ENCODE measurements around the gene SUCLG2. TPM values are rescaled to one million over a fixed set of nuclear protein-coding genes. Genes with fewer than 3 reads are reported as not detected.

SUCLG2 gene
- total and polyA plus RNA-seq, 2 experiments from 2014 or later, result 49.9 TPM

DNA sequence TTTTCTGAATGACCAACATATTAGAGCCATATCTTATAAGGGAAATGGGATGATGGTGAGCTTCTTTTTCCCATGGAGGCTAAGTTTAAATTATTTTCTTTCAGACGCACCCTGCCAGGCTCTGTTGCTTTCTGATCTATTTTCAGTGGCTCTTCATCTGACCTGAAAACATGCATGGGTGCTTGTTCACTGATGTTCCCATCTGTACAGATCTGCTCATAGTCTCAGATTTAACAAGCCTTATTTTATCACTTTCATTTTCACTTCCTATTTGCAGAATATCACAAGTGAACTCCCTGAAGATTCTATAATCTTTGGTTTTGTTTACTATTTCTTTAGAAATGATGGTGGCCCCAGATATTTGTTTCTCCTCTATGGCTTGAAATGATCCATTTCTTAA is 31.1 kb upstream of the SUCLG2 start:
- Histone ChIP-seq H3K36me3 (ENCODE audit: low read depth) (no peaks in the 10 kb centered on the region), H3K79me2 (ENCODE audit: insufficient read depth) (no peaks in the 10 kb centered on the region), H3K27me3 (replicated peaks; ENCODE audit: insufficient read depth) (no peaks in the 10 kb centered on the region), H4K20me1 (ENCODE audit: insufficient read depth) (no peaks in the 10 kb centered on the region), H3K4me1 (ENCODE audit: insufficient read depth) (no peaks in the 10 kb centered on the region), H3K4me3 (no peak overlapping the region), H2AFZ (no peak overlapping the region), H3K4me2 (ENCODE audit: unreplicated experiment) (no peak overlapping the region), H3F3A (ENCODE audit: insufficient read depth) (no peaks in the 10 kb centered on the region), H3K9ac (no peak overlapping the region), H3K9me2 (ENCODE audit: insufficient read depth) (no peaks in the 10 kb centered on the region), H3K9me3 (ENCODE audit: low read depth) (no peaks in the 10 kb centered on the region), H3K27ac (no peak overlapping the region)
- DNase-seq, result no peak
- no peak for TF ChIP-seq EZH2phosphoT487 (IDR thresholded peaks at IDR 0.05; ENCODE audit: insufficient read depth, low read depth)
- no peak for TF ChIP-seq EZH2 (IDR thresholded peaks at IDR 0.05; ENCODE audit: insufficient read depth, poor library complexity, severe bottlenecking)
- 15 to 47% methylated on average over 1 of the region's 1 CpG for WGBS, 2 experiments (ENCODE audit: low coverage in 1 of 2, low lambda C conversion rate in 2 of 2, missing lambda C conversion rate in 2 of 2)
- in situ Hi-C loops (cut with MboI), result no loop called here

- Histone ChIP-seq H3K36me3 (ENCODE audit: low read depth) (no peaks in the 10 kb centered on the region), H3K27me3 (replicated peaks; ENCODE audit: insufficient read depth) (no peaks in the 10 kb centered on the region), H3K27ac (no peak overlapping the region), H3K4me3 (no peak overlapping the region), H3K9me3 (ENCODE audit: low read depth) (no peaks in the 10 kb centered on the region), H3K79me2 (ENCODE audit: insufficient read depth) (no peaks in the 10 kb centered on the region), H3F3A (ENCODE audit: insufficient read depth) (no peaks in the 10 kb centered on the region), H4K20me1 (ENCODE audit: insufficient read depth) (no peaks in the 10 kb centered on the region), H3K4me1 (ENCODE audit: insufficient read depth) (no peaks in the 10 kb centered on the region), H3K9ac (no peak overlapping the region), H3K9me2 (ENCODE audit: insufficient read depth) (no peaks in the 10 kb centered on the region), H2AFZ (no peak overlapping the region), H3K4me2 (ENCODE audit: unreplicated experiment) (no peak overlapping the region)
- no peak for TF ChIP-seq EZH2 (IDR thresholded peaks at IDR 0.05; ENCODE audit: insufficient read depth, poor library complexity, severe bottlenecking)
- TF ChIP-seq EZH2phosphoT487 (IDR thresholded peaks at IDR 0.05; ENCODE audit: insufficient read depth, low read depth), result no peak
- in situ Hi-C loops (cut with MboI), result no loop called here
- 89% methylated on average over 3 of the region's 3 CpGs for WGBS, 2 experiments (ENCODE audit: low coverage in 1 of 2, low lambda C conversion rate in 2 of 2, missing lambda C conversion rate in 2 of 2)
- no peak for DNase-seq
These were observed 29.8 kb upstream of the SUCLG2 start for GRCh38 chr3:67684211-67684610.

DNA sequence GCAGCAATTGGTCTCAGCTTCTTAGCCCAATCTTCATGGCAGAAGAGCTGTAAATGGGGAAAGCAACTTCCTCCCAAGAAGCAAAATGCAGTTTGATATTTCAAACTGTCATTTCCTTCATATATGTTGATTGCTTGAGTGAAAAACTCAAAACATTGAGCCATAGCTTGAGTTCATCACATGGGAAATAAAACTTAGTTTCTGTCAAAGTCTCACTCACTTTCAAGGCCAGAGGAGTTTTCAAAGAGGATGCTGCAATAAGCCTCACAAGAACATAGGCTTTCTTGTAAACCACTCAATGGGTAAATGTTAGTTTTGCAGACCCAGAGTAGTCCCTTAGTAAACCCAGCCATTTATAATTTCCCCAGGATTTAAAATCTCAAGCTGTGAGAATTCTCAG is 29.1 kb upstream of the SUCLG2 start:
- no peak for DNase-seq
- no peaks in the 10 kb centered on the region for H3K4me1 ChIP-seq (ENCODE audit: insufficient read depth)
- no peak overlapping the region for H3K4me2 ChIP-seq (ENCODE audit: unreplicated experiment)
- no peaks in the 10 kb centered on the region for H3K36me3 ChIP-seq (ENCODE audit: low read depth)
- no peak overlapping the region for H3K4me3 ChIP-seq
- H3K27ac ChIP-seq, result no peak overlapping the region
- no peaks in the 10 kb centered on the region for H3K9me3 ChIP-seq (ENCODE audit: low read depth)
- TF ChIP-seq EZH2 (IDR thresholded peaks at IDR 0.05; ENCODE audit: insufficient read depth, poor library complexity, severe bottlenecking), result no peak
- TF ChIP-seq EZH2phosphoT487 (IDR thresholded peaks at IDR 0.05; ENCODE audit: insufficient read depth, low read depth), result no peak
- no peaks in the 10 kb centered on the region for H4K20me1 ChIP-seq (ENCODE audit: insufficient read depth)
- H2AFZ ChIP-seq, result no peak overlapping the region
- no peaks in the 10 kb centered on the region for H3K79me2 ChIP-seq (ENCODE audit: insufficient read depth)
- in situ Hi-C loops (cut with MboI), result no loop called here
- H3F3A ChIP-seq (ENCODE audit: insufficient read depth), result no peaks in the 10 kb centered on the region
- H3K9me2 ChIP-seq (ENCODE audit: insufficient read depth), result no peaks in the 10 kb centered on the region
- no peak overlapping the region for H3K9ac ChIP-seq
- H3K27me3 ChIP-seq (replicated peaks; ENCODE audit: insufficient read depth), result no peaks in the 10 kb centered on the region

- no peaks in the 10 kb centered on the region for H4K20me1 ChIP-seq (ENCODE audit: insufficient read depth)
- H3K9ac ChIP-seq, result no peak overlapping the region
- H3K4me3 ChIP-seq, result no peak overlapping the region
- no peak overlapping the region for H3K27ac ChIP-seq
- no peaks in the 10 kb centered on the region for H3K9me3 ChIP-seq (ENCODE audit: low read depth)
- H3F3A ChIP-seq (ENCODE audit: insufficient read depth), result no peaks in the 10 kb centered on the region
- no peaks in the 10 kb centered on the region for H3K4me1 ChIP-seq (ENCODE audit: insufficient read depth)
- in situ Hi-C loops (cut with MboI), result no loop called here
- H3K27me3 ChIP-seq (replicated peaks; ENCODE audit: insufficient read depth), result no peaks in the 10 kb centered on the region
- TF ChIP-seq EZH2 (IDR thresholded peaks at IDR 0.05; ENCODE audit: insufficient read depth, poor library complexity, severe bottlenecking) (no peak), EZH2phosphoT487 (IDR thresholded peaks at IDR 0.05; ENCODE audit: insufficient read depth, low read depth) (no peak)
- H3K4me2 ChIP-seq (ENCODE audit: unreplicated experiment), result no peak overlapping the region
- DNase-seq, result no peak
- no peaks in the 10 kb centered on the region for H3K79me2 ChIP-seq (ENCODE audit: insufficient read depth)
- no peaks in the 10 kb centered on the region for H3K9me2 ChIP-seq (ENCODE audit: insufficient read depth)
- H3K36me3 ChIP-seq (ENCODE audit: low read depth), result no peaks in the 10 kb centered on the region
- no peak overlapping the region for H2AFZ ChIP-seq
These were observed 24.3 kb upstream of the SUCLG2 start for GRCh38 chr3:67678665-67679064.

DNA sequence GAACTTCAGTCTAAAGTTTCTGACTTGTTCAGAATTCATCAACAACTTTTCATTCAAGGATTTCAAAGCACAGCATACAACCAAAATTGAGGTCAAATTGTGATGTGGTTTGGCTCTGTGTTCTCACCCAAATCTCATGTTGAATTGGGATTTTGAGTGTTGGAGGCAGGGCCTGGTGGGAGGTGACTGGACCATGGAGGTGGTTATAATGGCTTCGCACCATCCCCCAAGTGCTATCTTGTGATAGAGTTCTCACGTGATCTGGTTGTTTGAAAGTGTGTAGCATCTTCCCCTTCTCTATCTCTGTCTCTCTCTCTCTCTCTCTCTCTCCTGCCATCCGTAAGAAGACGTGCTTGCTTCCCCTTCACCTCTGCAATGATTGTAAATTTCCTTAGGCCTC is 19.6 kb upstream of the SUCLG2 start:
- no peak for DNase-seq
- Histone ChIP-seq H3K4me1 (ENCODE audit: insufficient read depth) (no peaks in the 10 kb centered on the region), H3K27me3 (replicated peaks; ENCODE audit: insufficient read depth) (no peaks in the 10 kb centered on the region), H3K27ac (no peak overlapping the region), H3K36me3 (ENCODE audit: low read depth) (no peaks in the 10 kb centered on the region), H3K9ac (no peak overlapping the region), H2AFZ (no peak overlapping the region), H3K4me2 (ENCODE audit: unreplicated experiment) (no peak overlapping the region), H3K9me2 (ENCODE audit: insufficient read depth) (no peaks in the 10 kb centered on the region), H3K9me3 (ENCODE audit: low read depth) (no peaks in the 10 kb centered on the region), H3K4me3 (no peak overlapping the region), H3K79me2 (ENCODE audit: insufficient read depth) (no peaks in the 10 kb centered on the region), H4K20me1 (ENCODE audit: insufficient read depth) (no peaks in the 10 kb centered on the region), H3F3A (ENCODE audit: insufficient read depth) (no peaks in the 10 kb centered on the region)
- TF ChIP-seq EZH2 (IDR thresholded peaks at IDR 0.05; ENCODE audit: insufficient read depth, poor library complexity, severe bottlenecking) (no peak), EZH2phosphoT487 (IDR thresholded peaks at IDR 0.05; ENCODE audit: insufficient read depth, low read depth) (no peak)
- in situ Hi-C loops (cut with MboI), result no loop called here
- 78 to 82% methylated on average over 4 of the region's 4 CpGs for WGBS, 2 experiments (ENCODE audit: low coverage in 1 of 2, low lambda C conversion rate in 2 of 2, missing lambda C conversion rate in 2 of 2)
